Measurements from ENCODE around the gene TMCC3.

TMCC3 gene

GRCh38 chr12:94532490-94533422 is 117.6 kb downstream of the TMCC3 start:
- peak; percentile 59 for DNase-seq (ENCODE audit: low spot score)

- DNase-seq (ENCODE audit: low spot score), result no peak
Observed at GRCh38 chr12:94531196-94531720, 119.1 kb downstream of the TMCC3 start.

- no peak for DNase-seq (ENCODE audit: low spot score)
Observed at GRCh38 chr12:94525951-94526350, 124.4 kb downstream of the TMCC3 start.

Data from CD4-positive, alpha-beta T cell treated with Interleukin-6 at 100 ng/mL for 8 hours (primary cell).